Vagina (tissue), 2 donors: ENCODE data around the gene IL33.

Experiments used
- CTCF ChIP-seq, 3 experiments: fragments of 450-650 bp in 2 of 3; fragments of 200-600 bp in 1 of 3; sonication (generic) in 1 of 3; IDR thresholded peaks; one replicate each; pipeline ENCODE4 v1.5.1; 2017 to 2019; ENCODE audit warnings: antibody characterized with exemption in 3 of 3, mild to moderate bottlenecking in 2 of 3, moderate library complexity in 2 of 3
- POLR2A ChIP-seq, 2 donors: fragments of 450-650 bp; IDR thresholded peaks; one replicate each; pipeline ENCODE4 v1.6.1; 2017; ENCODE audit warnings: antibody characterized with exemption in 2 of 2, mild to moderate bottlenecking in 2 of 2, moderate library complexity in 2 of 2

GRCh38 chr9:6186691-6187090, 28.9 kb upstream of the IL33 start:
- TF ChIP-seq POLR2A (IDR thresholded peaks at IDR 0.05) (no peak), CTCF (IDR thresholded peaks at IDR 0.05) (no peak)
